K562 (cell line): ENCODE results near the gene SGSM2. TPM values are rescaled to one million over a fixed set of nuclear protein-coding genes. Genes with fewer than 3 reads are reported as not detected.
A peak's percentile ranks its signal among the peaks of the same experiment; 100 is the strongest.

Experiments
- ATAC-seq: fragments of 200-7000 bp; cut with Tn5 transposase; 3 replicates; pipeline ENCODE4 v1.9.1; 2020; ENCODE audit warnings: moderate library complexity
- BruUV-seq: library from RNA; stranded (reverse); fragments of 400-500 nt; replicated peaks from 2 replicates; lab custom pipeline; 2021; lab: Mats Ljungman, UMichigan
- CTCF ChIA-PET: fragments of 300-600 bp; formaldehyde crosslinking; extraction: SDS; loops from one replicate; lab custom pipeline; 2021; ENCODE audit warnings: low intra/inter-chr PET ratio; lab: Yijun Ruan, JAX
- POLR2A ChIA-PET: fragments of 300-600, 350-650 bp; sonication (Branson Sonifier 250); formaldehyde crosslinking; extraction: SDS; loops from one replicate; lab custom pipeline; 2021; ENCODE audit warnings: antibody characterized with exemption, inconsistent platforms; lab: Yijun Ruan, JAX
- DNase-seq, 4 experiments: peaks; one replicate each; pipeline versions ENCODE4 v3.0.0 to v3.0.0-alpha.2; 2011 to 2018; ENCODE audit warnings: low spot score in 3 of 4, mixed read lengths in 3 of 4; ENCODE audit errors: extremely low read depth in 1 of 4
- FAIRE-seq: peaks from 2 replicates; lab custom pipeline; 2011; peaks lifted over from hg19 to GRCh38; lab: Jason Lieb, UNC
- H2AFZ ChIP-seq: 2 replicates; pipeline ENCODE4 v1.6.0; 2011; ENCODE audit warnings: low read depth, low read length, control low read depth, inconsistent platforms
- H3K27ac ChIP-seq: fragments of 200-600 bp; 3 replicates; pipeline ENCODE4 v1.8.0; 2011; ENCODE audit warnings: low read depth, mild to moderate bottlenecking, control low read depth, inconsistent platforms, low read length, moderate library complexity, mixed read lengths; ENCODE audit errors: extremely low read depth
- H3K27me3 ChIP-seq, 2 experiments: fragments of 300-600 bp in 1 of 2; 2 replicates in 1 of 2; 3 replicates in 1 of 2; pipeline versions ENCODE4 v1.6.0 to v1.8.0; 2011; ENCODE audit warnings: inconsistent platforms in 2 of 2, low read length in 2 of 2, mild to moderate bottlenecking in 1 of 2, mixed read lengths in 1 of 2, moderate library complexity in 1 of 2; ENCODE audit not compliant: control insufficient read depth in 2 of 2, insufficient read depth in 2 of 2
- H3K36me3 ChIP-seq: fragments of 300-600 bp; 3 replicates; pipeline ENCODE4 v1.8.0; 2011; ENCODE audit warnings: mild to moderate bottlenecking, low read length, inconsistent platforms; ENCODE audit not compliant: control insufficient read depth, insufficient read depth
- H3K4me1 ChIP-seq, 2 experiments: fragments of 200-600 bp in 1 of 2; replicated peaks in 1 of 2; 2 replicates in 1 of 2; 3 replicates in 1 of 2; pipeline versions ENCODE4 v1.5.1 to v1.8.0; 2011; ENCODE audit warnings: inconsistent platforms in 2 of 2, low read length in 2 of 2, mild to moderate bottlenecking in 1 of 2, mixed read lengths in 1 of 2, moderate library complexity in 1 of 2; ENCODE audit not compliant: control insufficient read depth in 2 of 2, insufficient read depth in 2 of 2
- H3K4me2 ChIP-seq: 2 replicates; pipeline ENCODE4 v1.6.1; 2011; ENCODE audit warnings: low read length, control low read depth, inconsistent platforms, mixed read lengths; ENCODE audit not compliant: insufficient read depth
- H3K4me3 ChIP-seq: fragments of 200-600 bp; sonication (generic), shearing (Covaris generic); 2 replicates; pipeline ENCODE4 v1.5.1; 2016; ENCODE audit warnings: control low read depth, inconsistent platforms
- H3K79me2 ChIP-seq: fragments of 200-600 bp; 3 replicates; pipeline ENCODE4 v1.8.0; 2011; ENCODE audit warnings: low read length, inconsistent platforms; ENCODE audit not compliant: control insufficient read depth, insufficient read depth
- H3K9ac ChIP-seq, 2 experiments: 2 replicates each; pipeline versions ENCODE4 v1.6.0 to v1.6.1; 2011; ENCODE audit warnings: low read depth in 2 of 2, low read length in 2 of 2, control low read depth in 1 of 2, inconsistent platforms in 1 of 2, mild to moderate bottlenecking in 1 of 2, mixed read lengths in 1 of 2; ENCODE audit not compliant: insufficient read depth in 1 of 2
- H3K9me1 ChIP-seq: one replicate; pipeline ENCODE4 v1.6.0; 2011; ENCODE audit warnings: inconsistent platforms, mild to moderate bottlenecking, low read length, moderate library complexity; ENCODE audit not compliant: control insufficient read depth, insufficient read depth
- H3K9me3 ChIP-seq: replicated peaks from 2 replicates; pipeline ENCODE4 v1.5.1; 2011; ENCODE audit warnings: low read depth, low read length, inconsistent platforms; ENCODE audit not compliant: control insufficient read depth, insufficient read depth
- H4K20me1 ChIP-seq: replicated peaks from 2 replicates; pipeline ENCODE4 v1.6.1; 2011; ENCODE audit warnings: low read length, inconsistent platforms, mixed read lengths; ENCODE audit not compliant: control insufficient read depth, insufficient read depth
- SPI1 ChIP-seq: IDR thresholded peaks from 2 replicates; pipeline ENCODE4 v1.6.1; 2011; ENCODE audit warnings: low read depth, low read length, control low read depth, borderline replicate concordance
- ZNF318 ChIP-seq, 2 experiments: fragments of 450-650 bp; IDR thresholded peaks; 2 replicates each; pipeline ENCODE4 v1.6.1; 2016; ENCODE audit warnings: mild to moderate bottlenecking in 2 of 2, borderline replicate concordance in 1 of 2, low read depth in 1 of 2, moderate library complexity in 1 of 2
- WGBS: fragments of 100-300 bp; shearing (Covaris generic); methylation state at CpG from one replicate; pipeline ENCODE4 v1.1.6; 2016; ENCODE audit warnings: low coverage, mixed read lengths; ENCODE audit not compliant: insufficient coverage; ENCODE audit errors: missing lambda C conversion rate; 5-methylcytosine and 5-hydroxymethylcytosine counted together
- in situ Hi-C: fragments of 300-500 bp; cut with MboI; formaldehyde crosslinking; loops from 4 replicates; pipeline ENCODE4 v1.15.0; 2018; ENCODE audit warnings: inconsistent platforms, mixed read lengths
- intact Hi-C: fragments of 100-400 bp; cut with micrococcal nuclease; formaldehyde crosslinking; loops from 2 replicates; pipeline ENCODE4 v1.14.2; 2022
- polyA plus RNA-seq, 8 experiments: library from polyadenylated mRNA; depleted of rRNA in 4 of 8; stranded (reverse) in 5 of 8; unstranded in 3 of 8; fragments of >200 nt; fragmentation: Nextera tagmentation in 2 of 8; fragmentation: Illumina TruSeq in 1 of 8; extraction: Ambion mirVana in 2 of 8; extraction: Trizol in 1 of 8; gene quantifications; 2 replicates each; pipeline versions ENCODE4 v1.2.1 to v1.2.3, GENCODE V29; 2011 to 2014; ENCODE audit warnings: inconsistent platforms in 1 of 8, missing spikeins in 1 of 8
- total RNA-seq, 7 experiments: library from RNA; depleted of rRNA in 6 of 7; stranded (reverse); fragments of >200 nt in 6 of 7; fragmentation: Illumina TruSeq in 2 of 7; extraction: Trizol in 2 of 7; gene quantifications; 2 replicates each; pipeline versions ENCODE4 v1.2.1 to v1.2.3, GENCODE V29; 2011 to 2021; ENCODE audit warnings: low replicate concordance in 1 of 7

The SGSM2 gene
- total and polyA plus RNA-seq, 9 of the 15 experiments (the other 6 are each of a cell fraction or from before 2014, with no cell fraction given): 0.20 to 26.3 (median 14.8) TPM

- H3K27ac ChIP-seq: no peak overlapping the region
- DNase-seq (no peak), FAIRE-seq (no peak), ATAC-seq (no peak)
- CTCF ChIA-PET: no interaction called here
- POLR2A ChIA-PET: no interaction called here
- TF ChIP-seq SPI1: peak; percentile 31; the same call in 1 of the 2 replicates
- no peak for TF ChIP-seq ZNF318 (IDR thresholded peaks at IDR 0.05; ENCODE audit: borderline replicate concordance in 1 of 2, low read depth in 1 of 2)
- no peaks in the 10 kb centered on the region for H3K9me3 ChIP-seq
- no peaks in the 10 kb centered on the region for H3K9me1 ChIP-seq
- intact Hi-C loops (no loop called here), in situ Hi-C loops (no loop called here)
- H3K9ac ChIP-seq: no peak overlapping the region
- H3K4me1 ChIP-seq: no peaks in the 10 kb centered on the region; a peak in 1 of 5 replicates
- peaks cover 53% of the 10 kb centered on the region; the same call in 2 of the 3 replicates for H3K36me3 ChIP-seq
- H3K27me3 ChIP-seq: no peaks in the 10 kb centered on the region
- H3K4me3 ChIP-seq: no peak overlapping the region
- H3K4me2 ChIP-seq: no peak overlapping the region
- H3K79me2 ChIP-seq: no peaks in the 10 kb centered on the region
- H2AFZ ChIP-seq: no peak overlapping the region
- 95% methylated on average over 2 of the region's 12 CpGs for WGBS
- BruUV-seq: TSS peak; percentile 30
- H4K20me1 ChIP-seq: no peaks in the 10 kb centered on the region
These were observed 82.9 kb downstream of the SGSM2 start for GRCh38 chr17:2420176-2420575.
